H1 (cell line): Measurements from ENCODE around the gene PLA2G4D. TPM values are rescaled to one million over a fixed set of nuclear protein-coding genes. Genes with fewer than 3 reads are reported as not detected.

Experiments used
- BCL11A ChIP-seq, 2 experiments: IDR thresholded peaks; one replicate each; pipeline ENCODE4 v1.6.1; 2011; ENCODE audit warnings: low read depth in 2 of 2, low read length in 2 of 2, mild to moderate bottlenecking in 2 of 2
- CEBPB ChIP-seq: IDR thresholded peaks from 2 replicates; pipeline ENCODE4 v1.6.1; 2012; ENCODE audit warnings: low read depth, low read length
- CHD1 ChIP-seq: IDR thresholded peaks from 2 replicates; pipeline ENCODE4 v1.6.1; 2012; ENCODE audit warnings: low read depth, low read length, improper control_type of control experiment
- CHD7 ChIP-seq: fragments of 300-600 bp; sonication (generic); IDR thresholded peaks from 2 replicates; pipeline ENCODE4 v1.7.1; 2012; ENCODE audit warnings: low read length, moderate library complexity, mild to moderate bottlenecking, inconsistent platforms; ENCODE audit not compliant: insufficient replicate concordance
- CREB1 ChIP-seq: IDR thresholded peaks from 2 replicates; pipeline ENCODE4 v1.6.1; 2012; ENCODE audit warnings: inconsistent platforms
- KDM1A ChIP-seq: fragments of 200-600, 300-600 bp; sonication (generic); IDR thresholded peaks from 2 replicates; pipeline ENCODE4 v1.7.1; 2016; ENCODE audit warnings: mild to moderate bottlenecking, low read length, borderline replicate concordance
- TAF1 ChIP-seq: IDR thresholded peaks from 2 replicates; pipeline ENCODE4 v1.6.1; 2011; ENCODE audit warnings: mild to moderate bottlenecking, low read depth, low read length
- ZNF274 ChIP-seq: IDR thresholded peaks from 2 replicates; pipeline ENCODE4 v1.7.0; 2012; ENCODE audit warnings: low read length, borderline replicate concordance; ENCODE audit errors: extremely low read depth
- polyA plus RNA-seq, 7 experiments: library from polyadenylated mRNA; depleted of rRNA in 3 of 7; stranded (reverse) in 5 of 7; unstranded in 2 of 7; fragments of >200 nt in 5 of 7; fragments of 200-250 nt in 2 of 7; gene quantifications; 1 replicate in 5 of 7; 2 replicates in 1 of 7; 4 replicates in 1 of 7; pipeline versions ENCODE4 v1.2.1 to v1.2.3, GENCODE V29; 2011 to 2013; ENCODE audit warnings: missing spikeins in 2 of 7, mixed read lengths in 2 of 7
- total RNA-seq: library from RNA; stranded (reverse); fragmentation: NEBNext Ultra II Directional; extraction: Animal tissue kit (Norgen Biotek cat#: 25700); gene quantifications from 2 replicates; pipeline ENCODE4 v1.2.1, GENCODE V29; 2021

The PLA2G4D gene
- total and polyA plus RNA-seq, 2 of the 8 experiments (the other 6 are each of a cell fraction or from before 2014, with no cell fraction given): 0.07 to 0.18 TPM

- no peak for TF ChIP-seq CHD7
- TF ChIP-seq CHD1: no peak
- TF ChIP-seq CREB1: no peak
- TF ChIP-seq ZNF274: no peak
- no peak for TF ChIP-seq TAF1
- no peak for TF ChIP-seq BCL11A (IDR thresholded peaks at IDR 0.05; ENCODE audit: low read depth in 2 of 2, low read length in 2 of 2)
- no peak for TF ChIP-seq CEBPB
- TF ChIP-seq KDM1A: no peak
Measured at GRCh38 chr15:42110367-42110766, 16.0 kb upstream of the PLA2G4D start (continued).
